ENCODE results near the gene ARHGEF18.

ARHGEF18 gene

GRCh38 chr19:7377196-7377595, 28.5 kb downstream of the ARHGEF18 start:
- Histone ChIP-seq H3K27ac (replicated peaks) (no peak overlapping the region), H3K27me3 (ENCODE audit: insufficient read depth, poor library complexity, severe bottlenecking) (no peaks in the 10 kb centered on the region), H3K4me3 (replicated peaks; ENCODE audit: insufficient read depth, low read length) (no peak overlapping the region)
- TF ChIP-seq, protein P1, sequence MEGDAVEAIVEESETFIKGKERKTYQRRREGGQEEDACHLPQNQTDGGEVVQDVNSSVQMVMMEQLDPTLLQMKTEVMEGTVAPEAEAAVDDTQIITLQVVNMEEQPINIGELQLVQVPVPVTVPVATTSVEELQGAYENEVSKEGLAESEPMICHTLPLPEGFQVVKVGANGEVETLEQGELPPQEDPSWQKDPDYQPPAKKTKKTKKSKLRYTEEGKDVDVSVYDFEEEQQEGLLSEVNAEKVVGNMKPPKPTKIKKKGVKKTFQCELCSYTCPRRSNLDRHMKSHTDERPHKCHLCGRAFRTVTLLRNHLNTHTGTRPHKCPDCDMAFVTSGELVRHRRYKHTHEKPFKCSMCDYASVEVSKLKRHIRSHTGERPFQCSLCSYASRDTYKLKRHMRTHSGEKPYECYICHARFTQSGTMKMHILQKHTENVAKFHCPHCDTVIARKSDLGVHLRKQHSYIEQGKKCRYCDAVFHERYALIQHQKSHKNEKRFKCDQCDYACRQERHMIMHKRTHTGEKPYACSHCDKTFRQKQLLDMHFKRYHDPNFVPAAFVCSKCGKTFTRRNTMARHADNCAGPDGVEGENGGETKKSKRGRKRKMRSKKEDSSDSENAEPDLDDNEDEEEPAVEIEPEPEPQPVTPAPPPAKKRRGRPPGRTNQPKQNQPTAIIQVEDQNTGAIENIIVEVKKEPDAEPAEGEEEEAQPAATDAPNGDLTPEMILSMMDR (IDR thresholded peaks at IDR 0.05; ENCODE audit: insufficient read depth, low read length) = no peak
- DNase-seq (ENCODE audit: low read depth in 1 of 2, low spot score in 1 of 2) = no peak

DNA sequence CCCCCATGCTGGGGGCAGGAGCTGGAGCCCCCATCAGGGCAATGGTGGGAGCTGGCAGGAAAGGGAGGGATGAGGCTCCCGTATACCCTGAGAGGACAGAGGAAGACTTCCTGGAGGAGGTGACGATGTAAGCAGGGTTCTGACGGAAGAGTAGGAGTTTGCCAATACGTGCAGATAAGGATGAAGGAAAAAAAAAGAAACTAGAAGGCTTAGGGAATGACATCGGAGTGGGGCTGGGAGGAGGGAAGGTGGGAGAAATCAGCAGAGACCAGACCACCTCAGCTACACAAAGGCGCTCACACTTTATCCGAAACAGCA, 32.3 kb downstream of the ARHGEF18 start:
- DNase-seq (ENCODE audit: low read depth in 1 of 2, low spot score in 1 of 2) = no peak
- Histone ChIP-seq H3K4me3 (replicated peaks; ENCODE audit: insufficient read depth, low read length) (no peak overlapping the region), H3K27ac (replicated peaks) (no peak overlapping the region), H3K27me3 (ENCODE audit: insufficient read depth, poor library complexity, severe bottlenecking) (no peaks in the 10 kb centered on the region)
- TF ChIP-seq, protein P2, sequence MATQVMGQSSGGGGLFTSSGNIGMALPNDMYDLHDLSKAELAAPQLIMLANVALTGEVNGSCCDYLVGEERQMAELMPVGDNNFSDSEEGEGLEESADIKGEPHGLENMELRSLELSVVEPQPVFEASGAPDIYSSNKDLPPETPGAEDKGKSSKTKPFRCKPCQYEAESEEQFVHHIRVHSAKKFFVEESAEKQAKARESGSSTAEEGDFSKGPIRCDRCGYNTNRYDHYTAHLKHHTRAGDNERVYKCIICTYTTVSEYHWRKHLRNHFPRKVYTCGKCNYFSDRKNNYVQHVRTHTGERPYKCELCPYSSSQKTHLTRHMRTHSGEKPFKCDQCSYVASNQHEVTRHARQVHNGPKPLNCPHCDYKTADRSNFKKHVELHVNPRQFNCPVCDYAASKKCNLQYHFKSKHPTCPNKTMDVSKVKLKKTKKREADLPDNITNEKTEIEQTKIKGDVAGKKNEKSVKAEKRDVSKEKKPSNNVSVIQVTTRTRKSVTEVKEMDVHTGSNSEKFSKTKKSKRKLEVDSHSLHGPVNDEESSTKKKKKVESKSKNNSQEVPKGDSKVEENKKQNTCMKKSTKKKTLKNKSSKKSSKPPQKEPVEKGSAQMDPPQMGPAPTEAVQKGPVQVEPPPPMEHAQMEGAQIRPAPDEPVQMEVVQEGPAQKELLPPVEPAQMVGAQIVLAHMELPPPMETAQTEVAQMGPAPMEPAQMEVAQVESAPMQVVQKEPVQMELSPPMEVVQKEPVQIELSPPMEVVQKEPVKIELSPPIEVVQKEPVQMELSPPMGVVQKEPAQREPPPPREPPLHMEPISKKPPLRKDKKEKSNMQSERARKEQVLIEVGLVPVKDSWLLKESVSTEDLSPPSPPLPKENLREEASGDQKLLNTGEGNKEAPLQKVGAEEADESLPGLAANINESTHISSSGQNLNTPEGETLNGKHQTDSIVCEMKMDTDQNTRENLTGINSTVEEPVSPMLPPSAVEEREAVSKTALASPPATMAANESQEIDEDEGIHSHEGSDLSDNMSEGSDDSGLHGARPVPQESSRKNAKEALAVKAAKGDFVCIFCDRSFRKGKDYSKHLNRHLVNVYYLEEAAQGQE (IDR thresholded peaks at IDR 0.05; ENCODE audit: insufficient replicate concordance, low read depth) = no peak
- TF ChIP-seq, protein P1 (IDR thresholded peaks at IDR 0.05; ENCODE audit: insufficient read depth, low read length) = no peak
- TF ChIP-seq POLR2AphosphoS5 (IDR thresholded peaks at IDR 0.05; ENCODE audit: low read depth) (no peak; the same call in 1 of the 2 replicates), SPI1 (IDR thresholded peaks at IDR 0.05; ENCODE audit: borderline replicate concordance, low read depth) (no peak), GABPA (IDR thresholded peaks at IDR 0.05; ENCODE audit: low read depth) (no peak)

- no peak overlapping the region for H3K4me3 ChIP-seq (replicated peaks; ENCODE audit: insufficient read depth, low read length)
- no peak for DNase-seq (ENCODE audit: low read depth in 1 of 2, low spot score in 1 of 2)
- H3K27me3 ChIP-seq (ENCODE audit: insufficient read depth, poor library complexity, severe bottlenecking) = no peaks in the 10 kb centered on the region
- H3K27ac ChIP-seq (replicated peaks) = no peak overlapping the region
- TF ChIP-seq, protein P2 (IDR thresholded peaks at IDR 0.05; ENCODE audit: insufficient replicate concordance, low read depth) = no peak
- TF ChIP-seq POLR2AphosphoS5 (IDR thresholded peaks at IDR 0.05; ENCODE audit: low read depth) = peak; percentile 15; the same call in 1 of the 2 replicates
- TF ChIP-seq, protein P1 (IDR thresholded peaks at IDR 0.05; ENCODE audit: insufficient read depth, low read length) = no peak
These were observed 34.0 kb downstream of the ARHGEF18 start for GRCh38 chr19:7382694-7383093.

- no peak for DNase-seq (ENCODE audit: low read depth in 1 of 2, low spot score in 1 of 2)
- Histone ChIP-seq H3K4me3 (replicated peaks; ENCODE audit: insufficient read depth, low read length) (no peak overlapping the region), H3K27ac (replicated peaks) (no peak overlapping the region), H3K27me3 (ENCODE audit: insufficient read depth, poor library complexity, severe bottlenecking) (no peaks in the 10 kb centered on the region)
- TF ChIP-seq, protein P2 (IDR thresholded peaks at IDR 0.05; ENCODE audit: insufficient replicate concordance, low read depth) = no peak
These were observed 34.5 kb downstream of the ARHGEF18 start for GRCh38 chr19:7383284-7383683.
